GM19455 (cell line): ENCODE measurements around the gene CNTF.

Experiments
- ATAC-seq: cut with Tn5 transposase; IDR thresholded peaks from one replicate; pipeline ENCODE4 v1.9.1; 2021; ENCODE audit not compliant: unreplicated experiment

Gene CNTF

GRCh38 chr11:58641803-58642581, 19.5 kb downstream of the CNTF start:
- ATAC-seq: no peak

GRCh38 chr11:58645854-58646253, 23.4 kb downstream of the CNTF start:
- no peak for ATAC-seq

GRCh38 chr11:58647141-58647699, 24.8 kb downstream of the CNTF start:
- peak; percentile 83 for ATAC-seq

- ATAC-seq: no peak
These were observed 25.4 kb downstream of the CNTF start for GRCh38 chr11:58647866-58648265.

DNA sequence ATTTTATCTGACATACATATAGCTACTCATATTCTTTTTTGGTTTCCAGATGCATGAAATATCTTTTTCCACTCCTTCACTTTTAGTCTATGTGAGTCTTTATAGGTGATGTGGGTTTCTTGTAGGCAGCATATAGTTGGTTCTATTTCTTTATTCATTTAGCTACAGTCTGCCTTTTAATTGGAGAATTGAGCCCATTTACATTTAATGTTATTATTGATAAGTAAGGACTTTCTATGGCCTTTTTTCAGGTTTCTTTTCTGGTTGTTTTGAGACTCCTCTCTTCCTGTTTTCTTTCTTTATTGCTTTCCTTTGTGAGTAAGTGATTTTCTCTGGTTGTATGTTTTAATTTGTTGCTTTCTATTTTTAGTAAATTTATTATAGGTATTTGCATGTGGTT, 27.2 kb downstream of the CNTF start:
- ATAC-seq: no peak

DNA sequence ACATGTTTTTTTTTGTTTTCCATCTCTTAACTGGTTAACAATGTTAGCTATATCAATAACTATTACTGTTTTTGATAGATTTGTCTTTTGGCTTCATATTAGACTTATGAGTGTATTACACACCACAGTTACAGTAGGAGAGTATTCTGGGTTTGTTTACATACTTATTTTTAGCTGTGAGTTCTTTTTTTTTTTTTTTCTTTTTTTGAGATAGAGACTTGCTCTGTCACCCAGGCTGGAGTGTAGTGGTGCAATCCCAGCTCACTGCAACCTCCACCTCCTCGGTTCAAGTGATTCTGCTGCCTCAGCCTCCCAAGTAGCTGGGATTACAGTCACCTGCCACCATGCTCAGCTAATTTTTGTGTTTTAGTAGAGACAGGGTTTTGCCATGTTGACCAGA, 28.0 kb downstream of the CNTF start:
- ATAC-seq: no peak

GRCh38 chr11:58652726-58653280, 30.3 kb downstream of the CNTF start:
- no peak for ATAC-seq

GRCh38 chr11:58654079-58654907, 31.8 kb downstream of the CNTF start:
- ATAC-seq: no peak

DNA sequence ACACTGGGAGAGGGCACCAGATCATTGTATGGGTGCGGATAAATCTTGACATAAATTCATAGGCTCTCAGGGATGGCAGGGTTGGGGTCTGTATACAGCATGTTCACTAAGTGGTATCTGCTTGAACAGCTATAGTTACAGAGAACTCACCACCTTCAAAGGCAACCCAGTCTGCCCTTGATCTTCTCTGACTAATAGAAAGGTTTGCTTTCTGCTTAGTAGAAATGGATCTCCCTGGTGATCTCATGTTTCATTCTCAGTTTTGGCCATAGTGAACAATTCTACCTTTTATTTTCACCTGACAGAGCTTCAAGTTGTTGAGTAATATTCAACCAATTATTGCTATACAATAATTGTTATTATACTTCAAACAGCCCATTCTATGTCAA, 32.4 kb downstream of the CNTF start:
- no peak for ATAC-seq

- ATAC-seq: no peak
These were observed 33.9 kb downstream of the CNTF start for GRCh38 chr11:58656348-58656747.

- ATAC-seq: no peak
These were observed 36.2 kb downstream of the CNTF start for GRCh38 chr11:58658623-58659022.

- no peak for ATAC-seq
These were observed 36.9 kb downstream of the CNTF start for GRCh38 chr11:58659404-58659803.

DNA sequence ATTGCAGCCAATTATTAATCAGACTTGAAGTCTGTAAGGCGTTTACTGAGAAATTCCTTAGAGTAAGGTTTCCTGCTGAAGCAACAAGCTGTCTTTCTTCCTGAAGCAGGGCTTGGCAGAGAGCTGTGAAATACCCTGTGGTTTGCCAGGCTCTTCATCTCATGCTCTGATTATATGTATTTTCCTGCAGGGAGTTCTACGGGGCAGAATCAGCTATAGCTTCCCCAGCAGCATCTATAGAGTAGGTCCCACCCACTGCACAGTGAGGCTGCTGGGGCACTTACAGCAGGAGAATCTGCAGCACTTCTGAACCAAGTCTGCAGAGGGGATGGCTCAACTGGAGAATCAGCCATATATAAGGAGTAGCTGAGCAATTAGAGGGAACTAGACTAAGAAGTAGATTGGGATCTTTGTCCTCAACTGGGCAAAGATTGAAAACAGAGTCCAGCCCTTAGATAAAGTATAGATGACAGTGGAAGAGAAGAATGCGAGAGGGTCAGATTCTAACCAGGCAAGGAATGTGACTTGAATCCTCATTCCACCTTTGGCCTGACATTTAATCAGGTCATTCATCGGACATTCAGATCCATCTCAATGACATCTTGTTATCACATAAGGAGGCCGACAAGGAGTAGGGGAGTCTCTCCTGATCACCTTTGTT, 37.6 kb downstream of the CNTF start:
- ATAC-seq: no peak

DNA sequence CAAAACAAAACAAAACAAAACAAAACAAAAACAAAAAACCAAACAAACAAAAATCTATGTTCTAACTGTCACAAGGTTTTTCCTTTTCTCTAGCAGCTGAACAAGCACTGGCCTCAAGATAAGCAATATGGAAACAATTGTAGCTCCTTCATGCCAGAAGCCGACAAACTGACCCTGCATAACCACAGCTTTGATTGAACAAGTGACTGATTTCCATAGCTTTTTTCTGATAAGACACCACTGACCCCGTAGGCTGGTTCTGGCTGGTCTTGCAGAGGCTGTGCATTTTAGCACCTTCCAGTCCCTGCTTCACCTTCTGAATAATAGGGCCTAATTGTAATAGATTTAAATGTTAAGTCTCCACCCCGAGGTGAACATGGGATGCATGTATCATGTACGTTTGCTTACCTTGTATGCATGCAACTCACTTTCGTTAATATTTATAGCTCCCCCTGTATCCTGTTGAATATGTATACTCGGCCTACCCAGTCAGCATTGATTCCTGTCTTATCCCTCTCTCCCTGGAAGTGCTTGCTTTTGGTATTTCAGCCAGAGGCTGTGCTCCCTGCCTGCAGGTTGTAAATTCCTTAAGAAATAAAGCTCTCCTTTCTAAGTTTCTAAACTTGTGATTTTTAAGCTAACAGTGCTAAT, 49.6 kb downstream of the CNTF start:
- ATAC-seq: no peak

GRCh38 chr11:58674609-58675008, 52.1 kb downstream of the CNTF start:
- ATAC-seq: no peak
